ENCODE measurements around the gene PRPF19. TPM values are rescaled to one million over a fixed set of nuclear protein-coding genes. Genes with fewer than 3 reads are reported as not detected.

Gene PRPF19
- total and polyA plus RNA-seq, 9 of the 15 experiments (the other 6 are each of a cell fraction or from before 2014, with no cell fraction given), result 9.4 to 212 (median 73.2) TPM

DNA sequence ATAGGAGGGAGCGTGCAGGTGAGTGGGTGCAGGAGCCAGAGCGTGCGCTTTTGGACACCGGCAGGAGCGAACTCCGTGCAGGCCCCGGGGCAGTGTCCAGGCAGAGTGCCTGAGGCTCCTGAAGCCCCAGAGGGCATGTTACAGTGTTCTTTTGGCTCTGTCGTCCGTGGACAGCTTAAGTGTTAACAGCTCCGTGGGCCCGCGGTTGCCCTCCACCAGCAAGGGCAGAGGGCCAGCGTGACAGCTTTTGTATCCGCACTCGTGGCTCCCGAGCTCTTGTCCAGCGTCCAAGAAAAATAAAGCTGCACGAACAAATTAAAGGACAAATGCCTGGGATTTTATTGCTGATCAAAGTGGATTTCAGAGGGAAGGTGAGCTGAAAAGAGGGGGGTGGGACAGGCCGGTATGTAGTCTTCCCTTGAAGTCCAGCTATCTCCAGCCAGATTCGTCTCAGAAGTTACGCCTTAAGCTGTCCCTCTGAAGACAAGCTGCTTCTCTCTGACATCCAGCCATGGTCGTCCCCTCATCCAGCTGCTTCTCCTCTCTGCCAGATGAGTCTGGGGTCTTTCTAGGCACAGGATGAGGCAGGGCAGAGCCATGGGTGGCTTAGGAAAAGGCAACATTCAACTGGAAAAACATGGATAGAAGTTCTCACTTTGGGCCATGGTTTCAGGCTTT is 6.6 kb upstream of the PRPF19 start:
- 83% methylated on average over 22 of the region's 22 CpGs for WGBS (ENCODE audit: insufficient coverage, low coverage, missing lambda C conversion rate)

More for the DNA sequence above, 6.6 kb upstream of the PRPF19 start:
- DNase-seq (ENCODE audit: extremely low read depth in 1 of 4, low spot score in 3 of 4) (no peak), ATAC-seq (no peak), FAIRE-seq (no peak)
- TF ChIP-seq CCNT2 (IDR thresholded peaks at IDR 0.05; ENCODE audit: borderline replicate concordance, extremely low read depth, insufficient read length, low read depth, low read length) (no peak), ZBED1 (IDR thresholded peaks at IDR 0.05) (no peak), SMARCA5 (IDR thresholded peaks at IDR 0.05) (no peak), SRF (CRISPR knock-in tag; IDR thresholded peaks at IDR 0.05) (peak in 1 of 2 experiments; percentile 18; a peak in 1 of 4 replicates), KAT2B (IDR thresholded peaks at IDR 0.05; ENCODE audit: low read depth, low read length) (no peak), PBX2 (CRISPR knock-in tag; IDR thresholded peaks at IDR 0.05; ENCODE audit: low read depth) (no peak), PBX2 (tag; conservative IDR thresholded peaks at IDR 0.05; ENCODE audit: low read depth) (no peak), ARNT (IDR thresholded peaks at IDR 0.05) (peak in 1 of 2 experiments; percentile 11; a peak in 1 of 4 replicates), ETV6 (IDR thresholded peaks at IDR 0.05; ENCODE audit: borderline replicate concordance in 1 of 2, low read depth in 2 of 2, low read length in 1 of 2) (no peak), ETV6 (CRISPR knock-in tag; IDR thresholded peaks at IDR 0.05; ENCODE audit: borderline replicate concordance) (no peak), RBM14 (IDR thresholded peaks at IDR 0.05; ENCODE audit: borderline replicate concordance, insufficient read depth, low read depth, low read length) (no peak)
- TF ChIP-seq, protein P1, sequence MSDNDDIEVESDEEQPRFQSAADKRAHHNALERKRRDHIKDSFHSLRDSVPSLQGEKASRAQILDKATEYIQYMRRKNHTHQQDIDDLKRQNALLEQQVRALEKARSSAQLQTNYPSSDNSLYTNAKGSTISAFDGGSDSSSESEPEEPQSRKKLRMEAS (CRISPR knock-in tag; IDR thresholded peaks at IDR 0.05), result 0 out of 2 replicates have a peak, but pooled peaks have one; percentile 24
- intact Hi-C loops (cut with micrococcal nuclease) (no loop called here), in situ Hi-C loops (cut with MboI) (no loop called here)
- peak overlapping the region; percentile 94 for H3K4me2 ChIP-seq (ENCODE audit: insufficient read depth, low read length)
- peak overlapping the region; percentile 91 to 96; a peak in 3 of 4 replicates for H3K9ac ChIP-seq (ENCODE audit: insufficient read depth in 1 of 2, low read depth in 2 of 2, low read length in 2 of 2)
- H2AFZ ChIP-seq (ENCODE audit: low read depth, low read length), result peak overlapping the region; percentile 100
- no TSS peak for BruUV-seq (replicated peaks)
- H3K4me3 ChIP-seq, result peak overlapping the region; percentile 50; the same call in 1 of the 2 replicates
- CTCF ChIA-PET (ENCODE audit: low intra/inter-chr PET ratio), result no interaction called here
- peaks cover 17% of the 10 kb centered on the region for H3K36me3 ChIP-seq (ENCODE audit: control insufficient read depth, insufficient read depth, low read length)
- H3K4me1 ChIP-seq (replicated peaks in 1 of 2; ENCODE audit: control insufficient read depth in 2 of 2, insufficient read depth in 2 of 2, low read length in 2 of 2), result peaks cover 9 to 24% of the 10 kb centered on the region in 2 experiments; a peak in 4 of 5 replicates
- no peaks in the 10 kb centered on the region for H4K20me1 ChIP-seq (replicated peaks; ENCODE audit: control insufficient read depth, insufficient read depth, low read length)
- peak overlapping the region; percentile 93 for H3K27ac ChIP-seq (ENCODE audit: extremely low read depth, low read depth, low read length)
- no peaks in the 10 kb centered on the region for H3K9me1 ChIP-seq (ENCODE audit: control insufficient read depth, insufficient read depth, low read length)
- H3K27me3 ChIP-seq (ENCODE audit: control insufficient read depth in 2 of 2, insufficient read depth in 2 of 2, low read length in 2 of 2), result no peaks in the 10 kb centered on the region
- POLR2A ChIA-PET, result interaction anchor here (0.6 to 1.5 kb wide), 12 partner anchors 9 to 445 kb away, joined by 3 to 7 read pairs (median 3); partner anchors contain the start of genes TMEM132A and VPS37C
- peaks cover 41% of the 10 kb centered on the region for H3K79me2 ChIP-seq (ENCODE audit: control insufficient read depth, insufficient read depth, low read length)
- H3K9me3 ChIP-seq (replicated peaks; ENCODE audit: control insufficient read depth, insufficient read depth, low read depth, low read length), result peaks cover 8% of the 10 kb centered on the region
